B cell (primary cell): ENCODE data around the gene ATAD3C. TPM values are rescaled to one million over a fixed set of nuclear protein-coding genes. Genes with fewer than 3 reads are reported as not detected.

Experiments used
- ATAC-seq: fragments of 200-7000 bp; cut with Tn5 transposase; one replicate; pipeline ENCODE4 v1.10.0; 2021; ENCODE audit warnings: low read depth, mild to moderate bottlenecking, moderate number of reproducible peaks, moderate library complexity
- CTCF ChIA-PET: fragments of 350-600 bp; sonication (Branson Sonifier 250); formaldehyde crosslinking; loops from one replicate; lab custom pipeline; 2021; ENCODE audit warnings: antibody characterized with exemption, inconsistent platforms; lab: Charles Lee
- POLR2A ChIA-PET: fragments of 350-600 bp; sonication (Branson Sonifier 250); formaldehyde crosslinking; loops from one replicate; lab custom pipeline; 2021; ENCODE audit warnings: antibody characterized with exemption; lab: Charles Lee
- DNase-seq: peaks from one replicate; pipeline ENCODE4 v3.0.0; 2013
- H2AFZ ChIP-seq: 2 replicates; pipeline ENCODE4 v1.6.1; 2012; ENCODE audit warnings: mild to moderate bottlenecking, low read depth, low read length; ENCODE audit not compliant: insufficient read depth, poor library complexity, severe bottlenecking
- H3K27ac ChIP-seq, 2 donors: 1 replicate in 1 of 2; 2 replicates in 1 of 2; pipeline ENCODE4 v1.5.1; 2012 to 2013; ENCODE audit warnings: low read length in 2 of 2, mild to moderate bottlenecking in 2 of 2, moderate library complexity in 1 of 2
- H3K27me3 ChIP-seq, 4 experiments: fragments of 200-600 bp in 1 of 4; sonication (generic) in 1 of 4; replicated peaks in 1 of 4; 1 replicate in 2 of 4; 2 replicates in 2 of 4; pipeline versions ENCODE4 v1.6.1 to v1.7.0; 2013 to 2016; ENCODE audit warnings: low read length in 3 of 4, mild to moderate bottlenecking in 2 of 4, mixed read lengths in 1 of 4, moderate library complexity in 1 of 4; ENCODE audit not compliant: insufficient read depth in 4 of 4, control insufficient read depth in 3 of 4; ENCODE audit errors: control extremely low read depth in 1 of 4
- H3K36me3 ChIP-seq, 2 experiments: replicated peaks in 1 of 2; 1 replicate in 1 of 2; 2 replicates in 1 of 2; pipeline versions ENCODE4 v1.6.1 to v1.7.1; 2013; ENCODE audit warnings: low read length in 1 of 2; ENCODE audit not compliant: insufficient read depth in 2 of 2, control insufficient read depth in 1 of 2; ENCODE audit errors: control extremely low read depth in 1 of 2, extremely low read depth in 1 of 2
- H3K4me1 ChIP-seq, 2 donors: fragments of 200-600 bp in 1 of 2; sonication (generic) in 1 of 2; 1 replicate in 1 of 2; 2 replicates in 1 of 2; pipeline versions ENCODE4 v1.5.1 to v1.6.1; 2013 to 2017; ENCODE audit warnings: low read length in 2 of 2; ENCODE audit not compliant: control insufficient read depth in 2 of 2, insufficient read depth in 2 of 2
- H3K4me2 ChIP-seq: replicated peaks from 2 replicates; pipeline ENCODE3; 2012; ENCODE audit warnings: mild to moderate bottlenecking, low read depth, low read length; ENCODE audit not compliant: poor library complexity, severe bottlenecking
- H3K4me3 ChIP-seq, 5 experiments: fragments of 200-600 bp in 1 of 5; sonication (generic) in 1 of 5; 1 replicate in 3 of 5; 2 replicates in 2 of 5; pipeline versions ENCODE4 v1.5.1 to v1.7.0; 2011 to 2016; ENCODE audit warnings: low read length in 4 of 5, mild to moderate bottlenecking in 4 of 5, low read depth in 2 of 5, control low read depth in 1 of 5, moderate library complexity in 1 of 5; ENCODE audit not compliant: insufficient read depth in 1 of 5; ENCODE audit errors: control extremely low read depth in 1 of 5, extremely low read depth in 1 of 5
- H3K79me2 ChIP-seq: fragments of 200-600 bp; sonication (generic); one replicate; pipeline ENCODE4 v1.6.0; 2016; ENCODE audit warnings: low read length; ENCODE audit not compliant: control insufficient read depth, insufficient read depth
- H3K9ac ChIP-seq: fragments of 200-600 bp; sonication (generic); 2 replicates; pipeline ENCODE4 v1.6.1; 2017; ENCODE audit warnings: mild to moderate bottlenecking, low read length, moderate library complexity
- H3K9me3 ChIP-seq, 3 donors: one replicate each; pipeline versions ENCODE4 v1.6.1 to v1.7.1; 2013; ENCODE audit warnings: low read length in 2 of 3; ENCODE audit not compliant: control insufficient read depth in 2 of 3, insufficient read depth in 1 of 3; ENCODE audit errors: control extremely low read depth in 1 of 3
- H4K20me1 ChIP-seq: 2 replicates; pipeline ENCODE4 v1.6.0; 2012; ENCODE audit warnings: mild to moderate bottlenecking, low read length; ENCODE audit not compliant: insufficient read depth, control insufficient read depth, poor library complexity, severe bottlenecking
- H3K27ac Mint-ChIP-seq: one replicate; pipeline ENCODE4 v1.8.0; 2021; ENCODE audit warnings: mixed read lengths
- H3K27me3 Mint-ChIP-seq: one replicate; pipeline ENCODE4 v1.8.0; 2021; ENCODE audit warnings: mixed read lengths
- H3K4me1 Mint-ChIP-seq: one replicate; pipeline ENCODE4 v1.8.0; 2021; ENCODE audit warnings: mixed read lengths
- H3K4me3 Mint-ChIP-seq: one replicate; pipeline ENCODE4 v1.8.0; 2021; ENCODE audit warnings: mixed read lengths
- H3K9me3 Mint-ChIP-seq: one replicate; pipeline ENCODE4 v1.8.0; 2022; ENCODE audit warnings: mixed read lengths; ENCODE audit not compliant: insufficient read depth
- EZH2 ChIP-seq: IDR thresholded peaks from 2 replicates; pipeline ENCODE4 v1.6.1; 2012; ENCODE audit warnings: borderline replicate concordance, low read depth, mild to moderate bottlenecking, moderate library complexity, low read length; ENCODE audit not compliant: insufficient read depth, poor library complexity, severe bottlenecking
- WGBS: methylation state at CpG from one replicate; pipeline ENCODE4 v1.1.5; 2013; ENCODE audit warnings: missing lambda C conversion rate; ENCODE audit not compliant: insufficient coverage; 5-methylcytosine and 5-hydroxymethylcytosine counted together
- intact Hi-C: fragments of 100-400 bp; cut with micrococcal nuclease; formaldehyde crosslinking; loops from one replicate; pipeline ENCODE4 v1.10.0; 2022
- polyA plus RNA-seq: library from polyadenylated mRNA; depleted of rRNA; stranded (reverse); fragments of >200 nt; gene quantifications from 2 replicates; pipeline ENCODE4 v1.2.3, GENCODE V29; 2012
- total RNA-seq, 2 donors: library from RNA; stranded (reverse); fragments of 120-200 nt in 1 of 2; gene quantifications; 1 replicate in 1 of 2; 2 replicates in 1 of 2; pipeline versions ENCODE4 v1.2.3 to v1.2.4, GENCODE V29; 2013 to 2022
- TF ChIP-seq, protein P1 (sequence below): fragments of 200-600 bp; IDR thresholded peaks from one replicate; pipeline ENCODE4 v1.8.0; 2022; ENCODE audit warnings: antibody characterized with exemption, mild to moderate bottlenecking

ATAD3C gene
- total and polyA plus RNA-seq, 2 donors (not counting 1 experiment from before 2014, with no cell fraction given) = 0.20 to 1.1 TPM

DNA sequence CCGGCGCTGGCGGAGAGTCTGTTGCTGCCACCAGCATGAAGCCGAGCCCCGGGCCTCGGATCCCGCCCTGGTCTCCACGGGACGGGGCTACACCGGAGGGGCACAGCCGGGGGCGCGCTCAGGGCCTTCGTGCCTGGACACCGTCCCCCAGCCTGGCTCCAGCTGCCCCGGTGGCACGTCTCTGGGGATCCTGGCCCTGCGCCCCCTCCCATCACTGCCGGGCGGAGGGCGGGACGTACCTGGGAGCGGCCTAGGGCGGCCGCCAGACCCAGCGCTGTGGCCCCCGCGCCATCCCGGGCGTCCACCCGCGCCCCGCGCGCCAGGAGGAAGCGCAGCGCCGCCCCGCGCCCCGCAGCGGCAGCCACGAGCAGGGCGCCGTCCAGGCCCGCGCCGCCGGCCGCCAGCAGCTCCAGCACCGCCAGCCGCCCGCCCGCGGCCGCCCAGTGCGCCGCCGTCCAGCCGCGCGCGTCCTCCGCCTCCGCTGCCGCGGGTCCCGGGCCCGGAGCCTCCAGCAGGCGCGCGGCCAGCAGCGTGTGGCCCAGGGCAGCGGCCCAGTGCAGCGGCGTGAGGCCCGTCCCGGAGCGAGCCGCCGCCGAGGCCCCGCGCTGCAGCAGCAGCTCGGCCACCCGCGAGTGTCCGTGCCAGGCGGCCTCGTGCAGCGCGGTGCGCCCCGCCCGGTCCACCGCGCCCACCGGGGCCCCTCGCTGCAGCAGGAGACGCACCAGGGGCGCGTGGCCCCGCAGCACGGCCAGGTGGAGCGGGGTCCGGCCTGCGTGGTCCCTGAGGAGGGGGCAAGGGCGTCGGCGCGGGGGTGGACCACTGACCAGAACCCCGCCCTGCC is 29.5 kb upstream of the ATAD3C start:
- H3K4me2 ChIP-seq = peak overlapping the region; percentile 33
- DNase-seq (no peak), ATAC-seq (no peak)
- peaks cover 0 to 5% (median 0%) of the 10 kb centered on the region in 3 donors for H3K9me3 ChIP-seq
- H3K4me1 Mint-ChIP-seq = peaks cover 5% of the 10 kb centered on the region
- ChIA-PET CTCF (no interaction called here), POLR2A (no interaction called here)
- H3K27me3 ChIP-seq = peaks cover 0 to 26% (median 6%) of the 10 kb centered on the region in 4 experiments
- H3K27ac Mint-ChIP-seq = no peak overlapping the region
- intact Hi-C loops = no loop called here
- H3K27me3 Mint-ChIP-seq = peaks cover 19% of the 10 kb centered on the region
- no peak overlapping the region for H3K9ac ChIP-seq
- H3K9me3 Mint-ChIP-seq = no peaks in the 10 kb centered on the region
- TF ChIP-seq, protein P1, sequence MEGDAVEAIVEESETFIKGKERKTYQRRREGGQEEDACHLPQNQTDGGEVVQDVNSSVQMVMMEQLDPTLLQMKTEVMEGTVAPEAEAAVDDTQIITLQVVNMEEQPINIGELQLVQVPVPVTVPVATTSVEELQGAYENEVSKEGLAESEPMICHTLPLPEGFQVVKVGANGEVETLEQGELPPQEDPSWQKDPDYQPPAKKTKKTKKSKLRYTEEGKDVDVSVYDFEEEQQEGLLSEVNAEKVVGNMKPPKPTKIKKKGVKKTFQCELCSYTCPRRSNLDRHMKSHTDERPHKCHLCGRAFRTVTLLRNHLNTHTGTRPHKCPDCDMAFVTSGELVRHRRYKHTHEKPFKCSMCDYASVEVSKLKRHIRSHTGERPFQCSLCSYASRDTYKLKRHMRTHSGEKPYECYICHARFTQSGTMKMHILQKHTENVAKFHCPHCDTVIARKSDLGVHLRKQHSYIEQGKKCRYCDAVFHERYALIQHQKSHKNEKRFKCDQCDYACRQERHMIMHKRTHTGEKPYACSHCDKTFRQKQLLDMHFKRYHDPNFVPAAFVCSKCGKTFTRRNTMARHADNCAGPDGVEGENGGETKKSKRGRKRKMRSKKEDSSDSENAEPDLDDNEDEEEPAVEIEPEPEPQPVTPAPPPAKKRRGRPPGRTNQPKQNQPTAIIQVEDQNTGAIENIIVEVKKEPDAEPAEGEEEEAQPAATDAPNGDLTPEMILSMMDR = no peak
- no peak for TF ChIP-seq EZH2
- no peaks in the 10 kb centered on the region for H4K20me1 ChIP-seq
- no peaks in the 10 kb centered on the region for H3K36me3 ChIP-seq
- H3K4me1 ChIP-seq = no peaks in the 10 kb centered on the region
- H3K27ac ChIP-seq = no peak overlapping the region
- no peak overlapping the region for H3K4me3 Mint-ChIP-seq
- H2AFZ ChIP-seq = no peak overlapping the region
- 24% methylated on average over 108 of the region's 112 CpGs for WGBS
- H3K4me3 ChIP-seq = no peak overlapping the region
- no peaks in the 10 kb centered on the region for H3K79me2 ChIP-seq

DNA sequence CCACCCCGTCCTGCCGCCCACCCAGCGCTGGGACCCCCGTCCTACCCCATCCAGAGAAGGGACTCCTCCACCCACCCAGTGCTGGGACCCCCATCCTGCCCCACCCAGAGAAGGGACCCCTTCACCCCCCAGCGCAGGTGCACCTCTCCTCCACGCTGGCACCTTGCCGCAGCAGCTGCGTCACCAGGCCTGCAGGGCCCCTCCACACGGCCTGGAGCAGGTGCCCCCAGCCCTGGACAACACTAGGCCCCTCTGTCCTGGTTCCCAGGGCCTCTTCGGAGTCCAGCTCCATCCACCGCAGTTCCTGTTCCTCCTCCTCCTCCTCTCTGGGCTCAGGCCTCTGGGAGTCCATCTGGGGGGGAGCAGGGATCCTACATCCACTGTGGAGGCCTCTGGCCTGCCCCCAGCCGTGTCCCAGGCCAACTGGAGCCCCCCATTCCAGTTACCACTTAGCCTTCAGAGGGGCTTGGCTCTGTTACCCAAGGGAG is 28.8 kb upstream of the ATAD3C start:
- Mint-ChIP-seq H3K4me3 (no peak overlapping the region), H3K27me3 (peaks cover 19% of the 10 kb centered on the region), H3K27ac (no peak overlapping the region), H3K9me3 (no peaks in the 10 kb centered on the region), H3K4me1 (peaks cover 5% of the 10 kb centered on the region)
- DNase-seq (no peak), ATAC-seq (no peak)
- Histone ChIP-seq H3K9me3 (peaks cover 0 to 5% (median 0%) of the 10 kb centered on the region in 3 donors), H3K4me3 (no peak overlapping the region), H3K4me2 (peak overlapping the region; percentile 33), H4K20me1 (no peaks in the 10 kb centered on the region), H3K4me1 (no peaks in the 10 kb centered on the region), H3K27ac (no peak overlapping the region), H2AFZ (no peak overlapping the region), H3K27me3 (peaks cover 0 to 28% (median 6%) of the 10 kb centered on the region in 4 experiments), H3K9ac (no peak overlapping the region), H3K36me3 (no peaks in the 10 kb centered on the region), H3K79me2 (no peaks in the 10 kb centered on the region)
- ChIA-PET POLR2A (no interaction called here), CTCF (no interaction called here)
- intact Hi-C loops = no loop called here
- no peak for TF ChIP-seq EZH2
- TF ChIP-seq, protein P1 = no peak
- WGBS = 84% methylated on average over 8 of the region's 12 CpGs
